Smooth muscle cell (in vitro differentiated cells): ENCODE results near the gene PRKN. TPM values are rescaled to one million over a fixed set of nuclear protein-coding genes. Genes with fewer than 3 reads are reported as not detected.

Experiments used
- DNase-seq: peaks from one replicate; lab custom pipeline; 2025; ENCODE audit not compliant: unreplicated experiment; lab: John Stamatoyannopoulos, UW
- H2AFZ ChIP-seq: fragments of 200-600 bp; sonication (generic); 2 replicates; pipeline ENCODE4 v1.6.0; 2016; ENCODE audit warnings: antibody characterized with exemption, low read depth, mild to moderate bottlenecking
- H3F3A ChIP-seq: fragments of 200-600 bp; sonication (generic); 2 replicates; pipeline ENCODE4 v1.6.0; 2017; ENCODE audit warnings: antibody characterized with exemption, low read depth
- H3K27ac ChIP-seq: fragments of 200-600 bp; sonication (generic); 2 replicates; pipeline ENCODE4 v1.5.1; 2016; ENCODE audit warnings: low read depth, mild to moderate bottlenecking
- H3K27me3 ChIP-seq: fragments of 200-600 bp; sonication (generic); 2 replicates; pipeline ENCODE4 v1.6.1; 2016; ENCODE audit warnings: low read depth, mild to moderate bottlenecking
- H3K36me3 ChIP-seq: fragments of 200-600 bp; sonication (generic); 2 replicates; pipeline ENCODE4 v1.5.1; 2016; ENCODE audit warnings: low read depth
- H3K4me1 ChIP-seq: fragments of 200-600 bp; sonication (generic); 2 replicates; pipeline ENCODE4 v1.5.1; 2016; ENCODE audit warnings: low read depth
- H3K4me2 ChIP-seq: fragments of 200-600 bp; sonication (generic); 2 replicates; pipeline ENCODE4 v1.6.0; 2016; ENCODE audit warnings: mild to moderate bottlenecking
- H3K4me3 ChIP-seq: fragments of 200-600 bp; sonication (generic); 2 replicates; pipeline ENCODE4 v1.5.1; 2016; ENCODE audit warnings: mild to moderate bottlenecking
- H3K79me2 ChIP-seq: fragments of 200-600 bp; sonication (generic); 2 replicates; pipeline ENCODE4 v1.6.0; 2016; ENCODE audit warnings: low read depth, mild to moderate bottlenecking
- H3K9ac ChIP-seq: fragments of 200-600 bp; sonication (generic); 2 replicates; pipeline ENCODE4 v1.6.0; 2016; ENCODE audit warnings: low read depth
- H3K9me3 ChIP-seq: fragments of 200-600 bp; sonication (generic); replicated peaks from 2 replicates; pipeline ENCODE4 v1.5.1; 2016; ENCODE audit warnings: low read depth
- H4K20me1 ChIP-seq: fragments of 200-600 bp; sonication (generic); 2 replicates; pipeline ENCODE4 v1.6.0; 2016; ENCODE audit warnings: low read depth
- CTCF ChIP-seq: fragments of 200-600 bp; sonication (generic); IDR thresholded peaks from 2 replicates; pipeline ENCODE4 v1.5.1; 2017; ENCODE audit warnings: borderline replicate concordance, mild to moderate bottlenecking, antibody characterized with exemption; ENCODE audit not compliant: insufficient read depth, poor library complexity, severe bottlenecking
- WGBS: methylation state at CpG from one replicate; pipeline ENCODE4 v1.1.7; 2016; ENCODE audit warnings: low lambda C conversion rate; 5-methylcytosine and 5-hydroxymethylcytosine counted together
- polyA plus RNA-seq: library from polyadenylated mRNA; unstranded; fragments of >200 nt; fragmentation: Nextera tagmentation; extraction: Ambion mirVana; gene quantifications from 2 replicates; pipeline ENCODE4 v1.2.1, GENCODE V29; 2016
- total RNA-seq: library from RNA; depleted of rRNA; stranded (reverse); fragments of >200 nt; gene quantifications from 2 replicates; pipeline ENCODE4 v1.2.3, GENCODE V29; 2014

PRKN gene
- total and polyA plus RNA-seq, 2 experiments from 2014 or later: 0.81 to 5.1 TPM

- DNase-seq: no peak
- H3K4me3 ChIP-seq: no peak overlapping the region
- H3K27me3 ChIP-seq: no peaks in the 10 kb centered on the region
- no peaks in the 10 kb centered on the region for H3K36me3 ChIP-seq
- no peaks in the 10 kb centered on the region for H3K4me1 ChIP-seq
- WGBS: 81% methylated on average over 8 of the region's 8 CpGs
- no peak overlapping the region for H3K27ac ChIP-seq
- no peak overlapping the region for H3K4me2 ChIP-seq
- no peak for TF ChIP-seq CTCF
- H3F3A ChIP-seq: no peaks in the 10 kb centered on the region
- H3K9me3 ChIP-seq: no peaks in the 10 kb centered on the region
- H3K79me2 ChIP-seq: no peaks in the 10 kb centered on the region
- no peak overlapping the region for H3K9ac ChIP-seq
- H2AFZ ChIP-seq: no peak overlapping the region
- no peaks in the 10 kb centered on the region for H4K20me1 ChIP-seq
These were observed 934.6 kb downstream of the PRKN start for GRCh38 chr6:161792851-161793493.

GRCh38 chr6:161788531-161788930, 939.0 kb downstream of the PRKN start:
- 77% methylated on average over 4 of the region's 4 CpGs for WGBS
- no peak overlapping the region for H2AFZ ChIP-seq
- no peak overlapping the region for H3K27ac ChIP-seq
- no peak for TF ChIP-seq CTCF
- DNase-seq: no peak
- H4K20me1 ChIP-seq: no peaks in the 10 kb centered on the region
- H3F3A ChIP-seq: no peaks in the 10 kb centered on the region
- H3K9ac ChIP-seq: no peak overlapping the region
- H3K4me3 ChIP-seq: no peak overlapping the region
- no peaks in the 10 kb centered on the region for H3K4me1 ChIP-seq
- no peak overlapping the region for H3K4me2 ChIP-seq
- H3K9me3 ChIP-seq: no peaks in the 10 kb centered on the region
- no peaks in the 10 kb centered on the region for H3K27me3 ChIP-seq
- H3K36me3 ChIP-seq: no peaks in the 10 kb centered on the region
- H3K79me2 ChIP-seq: no peaks in the 10 kb centered on the region

GRCh38 chr6:161772176-161772575, 955.4 kb downstream of the PRKN start:
- H4K20me1 ChIP-seq: no peaks in the 10 kb centered on the region
- no peak overlapping the region for H3K4me3 ChIP-seq
- no peak overlapping the region for H3K27ac ChIP-seq
- H3F3A ChIP-seq: no peaks in the 10 kb centered on the region
- H2AFZ ChIP-seq: no peak overlapping the region
- DNase-seq: no peak
- no peak overlapping the region for H3K9ac ChIP-seq
- H3K9me3 ChIP-seq: no peaks in the 10 kb centered on the region
- no peaks in the 10 kb centered on the region for H3K27me3 ChIP-seq
- H3K4me2 ChIP-seq: no peak overlapping the region
- no peaks in the 10 kb centered on the region for H3K4me1 ChIP-seq
- H3K79me2 ChIP-seq: no peaks in the 10 kb centered on the region
- TF ChIP-seq CTCF: no peak
- 84% methylated on average over 7 of the region's 7 CpGs for WGBS
- H3K36me3 ChIP-seq: no peaks in the 10 kb centered on the region

- no peaks in the 10 kb centered on the region for H3K4me1 ChIP-seq
- no peaks in the 10 kb centered on the region for H4K20me1 ChIP-seq
- H2AFZ ChIP-seq: no peak overlapping the region
- no peak overlapping the region for H3K4me2 ChIP-seq
- TF ChIP-seq CTCF: no peak
- H3K4me3 ChIP-seq: no peak overlapping the region
- H3K9me3 ChIP-seq: no peaks in the 10 kb centered on the region
- no peak overlapping the region for H3K9ac ChIP-seq
- H3K36me3 ChIP-seq: no peaks in the 10 kb centered on the region
- H3K27me3 ChIP-seq: no peaks in the 10 kb centered on the region
- H3F3A ChIP-seq: no peaks in the 10 kb centered on the region
- WGBS: 82% methylated on average over 6 of the region's 6 CpGs
- no peak overlapping the region for H3K27ac ChIP-seq
- DNase-seq: no peak
- H3K79me2 ChIP-seq: no peaks in the 10 kb centered on the region
These were observed 965.6 kb downstream of the PRKN start for GRCh38 chr6:161761966-161762365.
